Activated CD4-positive, alpha-beta T cell treated with anti-CD3 and anti-CD28 coated beads, Interleukin-2, amount 50 U/mL, for 48 hours (primary cell): ENCODE measurements around the gene SLFN5.
"Not testable (repeated sequence)": the region's sequence is repeated elsewhere in the genome, so short reads cannot be mapped to it uniquely, and the experiment has no call there.

Experiments
- DNase-seq, 2 experiments: peaks; one replicate each; pipeline ENCODE4 v3.0.0-alpha.2; 2020

SLFN5 gene

DNA sequence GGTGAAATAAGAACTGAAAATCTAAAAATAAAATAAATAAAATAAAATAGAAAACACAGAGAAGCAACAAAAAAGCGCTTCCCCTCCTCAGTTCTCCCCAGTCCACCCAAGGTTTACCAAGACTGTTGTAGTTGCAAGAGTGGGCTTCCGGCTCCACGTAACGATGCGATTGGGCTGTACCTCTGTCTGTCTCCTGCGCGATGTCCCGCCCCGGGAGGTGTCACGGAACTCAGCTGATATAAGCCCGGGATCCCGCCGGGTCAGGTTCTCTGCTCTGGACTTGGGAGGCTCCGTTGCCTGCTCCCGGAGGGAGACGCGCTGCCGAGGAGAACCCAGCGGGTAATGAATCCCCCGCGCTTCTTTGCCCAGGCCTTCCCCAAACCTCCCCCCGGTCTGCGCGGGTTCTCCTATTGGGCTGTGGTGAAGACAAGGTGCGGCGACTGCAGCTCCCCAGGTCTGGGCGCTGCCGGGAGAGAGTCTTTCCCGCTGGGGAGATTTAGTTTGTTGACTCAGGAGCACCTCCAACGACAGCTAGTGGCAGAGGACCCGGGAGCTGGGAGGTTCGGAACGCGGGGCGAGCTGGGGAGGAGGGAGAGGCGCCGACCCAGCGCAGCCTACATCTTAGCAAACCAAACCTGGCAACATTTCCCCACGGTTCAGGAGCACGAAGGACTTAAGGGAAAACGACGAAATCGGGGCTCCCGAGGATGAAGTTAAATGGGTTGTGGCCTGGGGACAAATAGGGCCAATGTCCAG is at the start of gene SLFN5:
TSS of gene SLFN5 (plus strand) at position 268 of the 756 bp plus-strand sequence. CDS start 15,619 bp downstream, outside the sequence.
- DNase-seq, result peak; percentile 95 to 96

DNA sequence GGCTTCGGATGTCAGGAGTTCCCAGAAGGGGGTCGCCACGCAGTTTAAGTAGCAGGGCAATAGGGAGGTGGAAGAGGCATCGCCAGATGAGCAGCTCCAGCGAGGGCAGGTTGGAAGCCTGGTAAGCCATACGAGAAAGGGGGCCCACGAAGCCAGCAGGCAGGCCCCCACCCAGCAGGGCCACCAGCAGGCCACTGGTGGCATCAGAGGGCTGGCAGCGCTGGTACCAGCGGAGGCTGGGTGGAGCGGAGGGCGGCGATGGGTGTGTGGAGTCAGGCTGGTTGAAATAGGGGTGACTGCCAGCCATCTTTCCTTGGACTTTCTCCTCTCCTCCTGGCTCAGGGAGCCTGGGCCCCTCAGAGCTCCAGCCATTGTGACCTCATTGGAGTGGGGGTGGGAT is 48.9 kb upstream of the SLFN5 start, which contains the start of gene SLC35G3:
TSS of gene SLC35G3 (minus strand) at position 393 of the 400 bp plus-strand sequence. CDS start at position 307, 86 bp downstream.
- not testable (repeated sequence) for DNase-seq

DNA sequence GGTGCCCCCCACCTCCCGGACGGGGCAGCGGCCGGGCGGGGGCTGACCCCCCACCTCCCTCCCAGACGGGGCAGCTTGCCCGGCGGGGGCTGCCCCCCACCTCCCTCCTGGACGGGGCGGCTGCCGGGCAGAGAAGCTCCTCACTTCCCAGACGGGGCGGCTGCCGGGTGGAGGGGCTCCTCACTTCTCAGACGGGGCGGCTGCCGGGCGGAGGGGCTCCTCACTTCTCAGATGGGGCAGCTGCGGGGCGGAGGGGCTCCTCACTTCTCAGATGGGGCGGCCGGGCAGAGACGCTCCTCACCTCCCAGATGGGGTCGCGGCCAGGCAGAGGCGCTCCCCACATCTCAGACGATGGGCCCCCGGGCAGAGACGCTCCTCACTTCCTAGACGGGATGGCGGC is 47.8 kb upstream of the SLFN5 start:
- DNase-seq, result not testable (repeated sequence)

DNA sequence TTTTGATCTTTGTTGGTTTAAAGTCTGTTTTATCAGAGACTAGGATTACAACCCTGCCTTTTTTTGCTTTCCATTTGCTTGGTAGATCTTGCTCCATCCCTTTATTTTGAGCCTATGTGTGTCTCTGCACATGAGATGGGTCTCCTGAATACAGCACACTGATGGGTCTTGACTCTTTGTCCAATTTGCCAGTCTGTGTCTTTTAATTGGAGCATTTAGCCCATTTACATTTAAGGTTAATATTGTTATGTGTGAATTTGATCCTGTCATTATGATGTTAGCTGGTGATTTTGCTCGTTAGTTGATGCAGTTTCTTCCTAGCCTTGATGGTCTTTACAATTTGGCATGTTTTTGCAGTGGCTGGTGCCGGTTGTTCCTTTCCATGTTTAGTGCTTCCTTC is 40.3 kb upstream of the SLFN5 start:
- DNase-seq, result not testable (repeated sequence)

DNA sequence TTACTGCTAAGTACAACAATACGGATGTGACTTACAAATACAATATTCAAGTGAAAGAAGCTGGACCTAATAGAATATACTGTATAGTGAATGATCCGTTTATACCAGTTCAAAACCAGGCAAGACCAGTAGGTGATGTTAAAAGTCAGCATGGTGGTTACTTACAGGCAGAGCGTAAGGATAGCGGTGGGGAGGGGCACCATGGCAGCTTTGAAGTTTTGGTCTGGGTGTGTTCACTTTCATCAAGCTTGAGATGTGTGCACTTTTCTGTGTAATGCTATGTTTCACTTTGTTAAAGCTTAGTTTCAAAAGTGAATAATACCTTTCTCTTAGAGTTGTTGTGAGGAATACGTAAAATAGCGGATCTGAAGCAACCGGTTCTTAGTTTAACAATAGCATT is 32.1 kb upstream of the SLFN5 start:
- DNase-seq, result peak in 1 of 2 experiments; percentile 37

DNA sequence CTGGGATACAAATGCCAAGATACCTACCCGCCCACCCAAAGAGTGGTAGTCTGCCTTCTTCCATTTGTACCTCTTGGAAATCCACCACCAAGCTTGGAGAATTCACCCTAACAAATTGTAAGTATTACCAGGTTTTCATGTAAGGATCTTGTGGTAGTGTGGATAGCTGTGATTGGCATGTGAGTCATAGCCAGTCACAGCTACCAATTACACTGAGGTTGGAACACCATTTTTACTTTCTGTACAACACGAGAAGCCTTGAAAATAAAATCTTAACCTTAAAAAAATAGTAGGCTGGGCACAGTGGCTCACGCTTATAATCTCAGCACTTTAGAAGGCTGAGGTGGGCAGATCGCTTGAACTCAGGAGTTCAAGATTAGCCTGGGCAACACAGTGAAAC is 30.2 kb upstream of the SLFN5 start:
- no peak for DNase-seq

DNA sequence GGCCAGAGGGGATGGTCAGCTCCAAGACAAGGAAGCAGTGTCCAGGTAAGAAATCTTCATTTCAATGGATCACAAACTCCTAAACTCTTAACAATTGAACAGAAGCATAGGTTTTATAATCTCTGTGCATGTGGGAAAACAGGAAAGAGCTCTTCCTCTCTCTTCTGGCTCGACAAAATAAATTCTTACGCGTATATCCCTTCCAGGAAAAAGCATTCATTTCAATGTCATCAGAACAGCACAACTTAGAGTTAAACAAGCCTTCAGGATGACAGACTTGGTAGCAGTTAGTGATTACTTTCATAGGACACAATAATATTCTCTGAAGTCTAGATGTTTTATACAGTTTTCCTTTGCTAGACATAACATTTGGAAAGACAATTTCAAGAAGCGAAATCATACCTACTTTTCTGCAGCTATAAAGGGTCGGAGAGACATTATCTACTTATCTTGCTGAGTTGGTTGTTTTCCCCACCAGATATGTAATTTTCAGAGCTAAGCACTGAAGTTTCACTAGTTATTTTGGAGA is 29.4 kb upstream of the SLFN5 start:
- DNase-seq, result no peak

DNA sequence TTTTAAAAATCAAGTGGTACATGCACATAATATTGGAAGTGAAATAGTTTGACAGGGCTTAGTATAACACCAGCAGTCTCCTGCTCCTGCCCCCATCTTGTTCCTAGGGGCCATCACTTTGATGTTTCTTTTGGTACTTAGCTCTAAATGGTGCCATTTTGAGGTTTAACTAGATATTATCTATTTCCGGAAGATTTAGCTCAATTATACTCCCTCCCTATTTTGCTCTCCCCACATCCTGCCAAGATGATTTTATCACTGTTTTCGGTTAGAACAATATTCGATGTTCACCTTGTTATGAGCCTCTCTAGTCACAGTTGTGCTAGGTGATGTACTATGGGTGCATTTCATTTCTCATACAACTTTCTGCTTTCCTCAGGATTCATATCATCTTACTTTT is 28.7 kb upstream of the SLFN5 start:
- DNase-seq, result no peak

DNA sequence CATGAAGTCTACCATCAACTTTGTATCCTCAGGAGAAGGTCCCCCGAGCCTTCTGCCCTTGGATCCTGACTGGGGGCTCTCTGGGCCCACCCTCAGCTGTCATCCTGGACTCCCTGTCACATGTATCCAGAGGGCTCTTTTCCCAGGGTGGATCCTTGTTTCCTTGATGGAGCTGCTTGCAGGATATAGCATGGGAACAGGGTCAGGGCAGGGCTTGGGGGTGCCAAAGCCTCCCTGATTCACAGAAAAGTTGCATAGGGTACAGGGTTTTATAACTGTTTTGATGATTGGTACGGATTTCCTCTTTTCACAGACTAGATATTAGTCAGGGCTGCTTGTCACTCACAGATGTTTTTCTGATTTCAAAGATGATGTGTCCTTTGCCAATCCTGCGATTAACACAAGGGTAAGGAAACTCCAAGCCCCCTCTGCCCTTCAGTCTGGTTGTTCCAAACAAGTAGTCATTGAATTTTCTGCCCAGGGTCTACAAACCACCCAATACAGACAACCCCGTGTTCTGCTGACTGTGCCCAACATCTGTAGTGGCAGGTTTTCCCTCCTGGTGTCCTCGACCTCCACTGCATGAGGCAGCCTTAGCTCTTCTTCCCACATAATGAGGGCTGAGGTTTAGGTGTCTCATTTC is 28.1 kb upstream of the SLFN5 start:
- DNase-seq, result peak; percentile 40 to 47

DNA sequence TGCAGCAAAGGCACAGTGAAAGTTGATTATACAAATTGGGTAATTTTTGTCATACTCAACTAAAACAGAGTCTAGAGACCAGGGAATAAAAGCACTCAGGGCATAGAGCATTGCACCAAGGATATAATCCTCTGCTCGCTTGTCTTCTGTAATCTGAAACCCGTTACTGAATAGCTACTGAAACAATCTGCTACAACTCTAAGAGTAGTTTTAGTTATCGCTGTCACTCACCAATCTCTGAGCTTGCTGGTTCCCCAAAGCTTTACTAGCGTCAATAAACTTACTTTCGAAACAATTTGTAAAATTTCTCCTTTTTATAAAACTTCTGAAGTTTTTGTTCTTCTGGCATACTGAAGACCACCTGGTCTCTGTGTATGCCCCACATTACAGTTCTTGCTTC is 25.8 kb upstream of the SLFN5 start:
- no peak for DNase-seq

DNA sequence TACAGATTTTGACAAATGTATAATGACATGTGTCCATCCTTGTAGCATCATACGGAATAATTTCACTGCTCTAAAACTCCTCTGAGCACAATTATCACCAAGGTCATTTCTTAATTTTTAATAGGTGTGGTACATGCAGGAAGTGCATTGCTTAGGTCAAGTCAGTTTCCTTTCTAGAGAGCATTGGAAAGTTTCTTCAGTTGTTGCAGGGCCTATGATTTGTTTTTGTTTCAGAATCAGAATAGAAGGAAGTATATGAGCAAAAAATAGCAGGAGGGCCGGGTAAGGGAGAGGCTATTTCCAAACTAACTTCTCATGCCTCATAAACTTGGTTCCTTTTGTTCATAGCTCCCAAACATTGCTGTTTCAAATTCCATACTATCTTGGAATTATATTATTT is 24.0 kb upstream of the SLFN5 start:
- DNase-seq, result no peak

DNA sequence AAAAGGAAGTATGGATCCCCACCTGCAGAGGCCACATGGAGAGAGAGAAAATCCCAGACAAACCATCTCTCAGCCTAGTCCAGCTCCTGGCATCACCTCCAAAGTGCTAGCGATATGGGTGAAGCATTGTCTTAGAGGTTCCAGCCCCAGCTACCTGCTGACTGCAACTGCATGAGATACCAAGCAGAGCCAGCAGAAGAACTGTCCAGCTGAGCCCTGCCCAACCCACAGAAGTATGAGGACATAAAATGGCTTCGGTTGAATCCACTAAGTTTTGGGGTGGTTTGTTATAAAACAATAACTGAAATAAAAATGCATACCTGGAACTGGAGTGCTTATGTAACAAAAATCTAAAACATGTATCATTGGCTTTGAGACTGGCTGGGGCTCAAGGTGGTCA is 20.4 kb upstream of the SLFN5 start:
- no peak for DNase-seq

DNA sequence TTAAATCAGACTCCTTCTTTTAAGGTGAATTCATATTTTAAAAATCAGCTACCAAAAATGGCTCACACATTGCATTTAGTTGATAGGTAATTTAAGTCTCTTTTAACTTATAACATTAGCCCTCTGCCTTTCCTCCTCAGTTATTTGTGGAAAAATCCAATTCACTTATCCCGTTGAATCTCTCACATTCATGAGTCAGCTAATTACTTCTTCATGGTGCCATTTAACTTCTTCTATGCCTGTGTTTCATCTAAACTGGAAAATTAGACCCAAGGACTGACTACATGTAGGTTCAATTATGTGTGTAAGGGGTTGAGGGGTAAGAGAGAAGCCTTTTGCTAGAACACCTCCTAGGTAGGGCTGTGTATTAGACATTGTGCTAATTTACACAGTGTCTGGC is 18.4 kb upstream of the SLFN5 start:
- DNase-seq, result no peak

DNA sequence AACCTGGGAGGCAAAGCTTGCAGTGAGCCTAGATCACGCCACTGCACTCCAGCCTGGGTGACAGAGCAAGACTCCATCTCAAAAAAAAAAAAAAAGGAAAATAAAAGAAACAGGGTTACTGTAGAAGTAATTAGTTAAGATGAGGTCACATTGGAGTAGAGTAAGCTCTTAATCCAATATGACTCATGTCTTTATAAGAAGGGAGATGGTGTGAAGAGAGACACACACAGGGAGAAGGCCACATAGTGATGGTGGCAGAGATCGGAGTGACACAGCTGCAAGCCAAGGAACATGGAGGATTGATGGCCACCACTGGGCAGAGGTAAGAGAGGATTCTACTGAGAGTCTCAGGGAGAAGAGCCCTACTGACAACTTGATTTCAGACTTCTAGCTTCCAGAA is 15.3 kb upstream of the SLFN5 start:
- no peak for DNase-seq

DNA sequence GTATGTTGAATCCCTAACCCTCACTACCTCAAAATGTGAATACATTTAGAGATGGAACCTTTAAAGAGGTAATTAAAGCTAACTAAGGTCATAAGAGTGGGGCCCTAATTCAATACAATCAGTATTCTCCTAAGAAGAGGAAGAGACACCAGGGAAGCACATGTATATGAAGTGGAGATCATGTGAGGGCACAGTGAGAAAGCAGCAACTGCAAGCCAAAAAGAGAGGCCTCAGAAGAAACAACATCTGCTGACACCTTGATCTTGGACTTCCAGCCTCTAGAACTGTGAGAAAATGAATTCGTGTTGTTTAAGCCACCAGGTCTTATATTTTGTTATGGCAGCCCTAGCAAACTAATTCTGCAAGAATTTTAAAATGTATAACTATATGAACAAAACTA is 13.2 kb upstream of the SLFN5 start:
- DNase-seq, result no peak

DNA sequence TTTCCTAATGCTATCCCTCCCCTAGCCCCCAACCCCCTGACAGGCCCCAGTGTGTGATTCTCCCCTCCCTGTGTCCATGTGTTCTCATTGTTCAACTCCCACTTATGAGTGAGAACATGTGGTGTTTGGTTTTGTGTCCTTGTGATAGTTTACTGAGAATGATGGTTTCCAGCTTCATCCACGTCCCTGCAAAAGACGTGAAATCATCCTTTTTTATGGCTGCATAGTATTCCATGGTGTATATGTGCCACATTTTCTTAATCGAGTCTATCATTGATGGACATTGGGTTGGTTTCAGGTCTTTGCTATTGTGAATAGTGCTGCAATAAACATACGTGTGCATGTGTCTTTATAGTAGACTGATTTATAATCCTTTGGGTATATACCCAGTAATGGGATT is 8.6 kb upstream of the SLFN5 start:
- not testable (repeated sequence) for DNase-seq

DNA sequence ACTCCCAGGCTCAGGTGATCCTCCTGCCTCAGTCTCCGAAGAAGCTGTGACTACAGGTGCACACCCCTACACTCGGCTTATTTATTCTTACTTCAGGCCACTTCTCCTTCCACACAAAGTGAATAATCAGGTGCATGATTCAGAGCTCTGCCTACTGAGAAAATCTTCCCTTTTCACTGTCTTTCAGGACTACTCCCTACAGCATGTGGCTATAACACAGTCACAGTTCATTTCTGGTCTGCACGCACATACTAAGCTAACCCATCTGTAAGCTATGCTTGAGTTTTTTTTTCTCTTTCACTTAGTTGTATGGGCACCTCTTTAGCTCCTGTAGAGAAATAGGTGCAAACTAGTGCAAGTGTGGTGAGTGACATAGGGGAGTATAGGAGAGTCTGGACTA is 7.6 kb upstream of the SLFN5 start:
- DNase-seq, result no peak

DNA sequence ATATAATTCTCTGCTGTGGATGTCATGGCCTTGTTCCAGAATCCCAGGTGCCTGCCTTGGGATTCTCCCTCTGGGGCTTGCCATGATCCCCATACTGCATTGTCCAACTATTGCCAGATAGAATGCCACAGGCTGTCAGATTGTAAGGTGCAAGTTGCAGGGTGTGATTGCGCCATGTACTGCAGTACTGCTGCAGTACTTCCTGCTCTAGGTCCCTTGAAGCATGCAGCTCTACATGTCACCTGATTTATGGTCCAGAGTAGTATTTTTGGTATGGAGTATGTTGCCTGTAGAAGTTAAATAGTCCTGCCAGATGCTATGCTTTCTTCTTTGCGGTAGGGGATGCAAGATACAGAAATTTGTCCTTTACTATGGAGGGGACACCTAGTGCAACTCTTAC is 7.0 kb upstream of the SLFN5 start:
- DNase-seq, result no peak

DNA sequence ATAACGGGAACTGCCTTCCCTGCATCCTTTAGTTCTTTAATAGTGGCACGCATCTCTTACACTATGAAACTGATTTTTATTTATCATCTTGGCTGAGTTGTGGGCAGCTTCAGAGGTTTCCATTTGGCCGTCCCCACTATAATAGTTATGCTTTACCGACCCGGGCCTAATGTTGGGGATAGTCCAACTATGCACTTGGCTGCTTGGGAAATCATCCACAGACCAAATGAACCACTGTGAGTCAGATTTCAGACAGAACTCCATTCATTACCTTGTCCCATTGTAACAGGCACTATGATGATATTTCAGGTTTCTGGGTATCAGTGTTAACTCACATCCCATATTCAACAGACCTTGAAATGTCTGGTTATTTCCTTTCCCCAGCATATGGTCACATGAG is 6.1 kb upstream of the SLFN5 start:
- no peak for DNase-seq

DNA sequence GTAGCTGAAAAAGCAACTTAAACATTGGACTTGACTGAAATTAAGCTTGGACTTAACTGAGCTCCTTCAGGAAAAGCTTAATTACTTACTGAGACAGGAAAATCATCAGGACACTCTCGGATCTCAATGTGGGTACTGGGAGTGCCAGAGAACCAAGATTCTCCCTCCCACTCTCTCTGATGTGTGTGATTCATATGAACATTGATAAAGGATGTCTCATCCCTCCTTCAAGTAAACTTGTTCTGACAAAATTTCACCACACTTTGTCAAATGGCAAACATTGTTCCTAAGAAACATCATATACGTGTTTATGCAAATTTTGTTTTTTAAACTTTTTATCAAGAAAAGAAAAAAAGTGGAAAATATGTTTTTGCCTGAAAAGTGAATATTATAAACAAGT is 4.1 kb upstream of the SLFN5 start:
- no peak for DNase-seq

DNA sequence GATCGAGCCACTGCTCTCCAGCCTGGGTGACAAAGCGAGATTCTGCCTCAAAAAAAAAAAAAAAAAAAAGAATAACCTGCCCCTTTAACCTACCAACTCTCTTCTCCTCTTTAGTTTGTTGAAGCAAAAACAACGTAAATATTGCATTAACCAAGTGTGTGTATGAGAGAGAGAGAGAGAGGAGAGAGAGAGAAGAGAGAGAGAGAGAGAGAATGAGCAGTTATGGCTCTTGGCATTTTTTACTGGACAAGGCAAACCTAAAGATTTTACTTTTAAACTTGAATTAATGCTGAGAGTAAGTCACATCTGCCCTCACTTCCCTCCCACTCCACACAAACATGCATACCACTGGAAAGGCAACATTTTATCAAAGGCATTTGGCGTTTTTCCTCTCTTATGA is 3.0 kb upstream of the SLFN5 start:
- DNase-seq, result no peak

DNA sequence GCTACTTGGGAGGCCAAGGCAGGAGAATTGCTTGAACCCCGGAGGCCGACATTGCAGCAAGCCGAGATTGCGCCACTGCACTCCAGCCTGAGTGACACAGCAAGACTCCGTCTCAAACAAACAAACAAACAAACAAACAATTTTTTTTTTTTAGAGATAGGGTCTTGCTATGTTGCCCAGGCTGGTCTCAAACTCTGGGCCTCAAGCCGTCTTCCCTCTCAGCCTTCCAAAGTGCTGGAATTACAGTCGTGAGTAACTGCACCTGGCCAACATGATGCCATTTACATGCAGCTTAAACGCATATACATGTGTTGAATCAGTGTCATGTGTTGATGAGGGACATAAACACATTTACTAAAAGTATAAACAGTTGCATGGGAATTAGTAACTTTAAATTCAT is 2.0 kb upstream of the SLFN5 start:
- no peak for DNase-seq

DNA sequence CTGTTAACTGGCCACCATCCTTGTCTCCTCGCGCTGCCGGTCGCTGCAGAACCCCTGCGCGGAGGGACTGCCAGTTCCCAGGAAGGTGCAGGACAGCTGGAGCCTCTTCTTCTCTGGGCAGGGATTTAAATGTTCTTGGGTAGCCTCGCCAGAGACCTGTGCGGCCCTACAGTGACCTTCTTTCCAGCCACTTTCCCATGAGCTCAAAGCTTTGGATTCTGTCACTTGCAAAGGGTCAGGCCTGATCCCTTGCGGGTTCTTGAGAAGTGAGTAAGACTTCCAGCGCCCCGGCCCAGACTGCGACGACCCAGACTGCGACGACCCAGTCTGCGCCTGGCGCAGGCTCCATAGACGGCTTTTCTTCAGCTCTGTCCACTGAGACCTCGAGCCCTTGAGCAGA is 1.4 kb upstream of the SLFN5 start:
- peak; percentile 43 to 55 for DNase-seq

DNA sequence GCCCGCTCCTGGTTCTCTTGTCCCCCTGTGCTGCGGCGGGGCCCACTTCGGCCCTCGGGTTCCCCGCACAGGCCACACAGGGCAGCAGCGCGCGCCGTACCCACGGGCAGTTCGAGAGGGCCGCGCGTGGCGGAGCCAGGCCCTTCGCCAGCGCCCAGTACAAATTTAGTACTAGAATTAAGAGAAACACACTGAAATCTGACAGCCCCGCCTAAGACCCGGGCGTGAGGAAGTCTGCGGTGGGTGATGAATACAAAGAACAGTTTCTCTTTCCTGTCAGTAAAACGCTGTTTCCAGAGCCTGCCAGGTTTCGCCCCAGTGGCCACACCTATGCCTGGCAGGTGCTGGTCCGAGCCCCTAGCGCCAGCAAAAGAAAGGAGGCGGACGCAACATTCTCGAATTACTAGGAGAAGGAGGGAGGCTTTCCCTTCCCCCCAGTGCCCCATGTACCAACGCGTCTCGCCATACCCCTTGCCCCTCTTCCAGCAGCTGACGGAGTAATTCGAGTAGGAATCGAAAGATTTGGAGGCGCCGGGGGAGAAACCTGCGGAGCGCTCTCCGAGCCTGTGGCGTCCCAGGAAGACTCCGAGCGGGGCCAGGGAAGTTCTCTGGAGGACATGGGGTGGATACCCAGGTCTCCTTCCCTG is 591 bp upstream of the SLFN5 start:
- DNase-seq, result peak; percentile 84 to 88
